ENCODE results near the gene HPD. TPM values are rescaled to one million over a fixed set of nuclear protein-coding genes. Genes with fewer than 3 reads are reported as not detected.
A peak's percentile ranks its signal among the peaks of the same experiment; 100 is the strongest.
"Not testable (repeated sequence)": the region's sequence is repeated elsewhere in the genome, so short reads cannot be mapped to it uniquely, and the experiment has no call there.

HPD gene
- total and polyA plus RNA-seq, 2 of the 4 experiments (the other 2 are of a cell fraction): 0.15 to 0.18 TPM

GRCh38 chr12:121885129-121885528, 26.5 kb upstream of the HPD start:
- POLR2A ChIA-PET (ENCODE audit: unreplicated experiment): interaction anchor here (0.7 kb wide), 1 partner anchor 85 kb away, joined by 7 read pairs; no protein-coding TSS in a partner anchor
- H3K4me2 ChIP-seq (ENCODE audit: low read depth, low read length); H2BK120ac ChIP-seq (ENCODE audit: low read depth, low read length); H4K20me1 ChIP-seq (ENCODE audit: insufficient read depth, low read length); H2BK20ac ChIP-seq (ENCODE audit: low read depth, low read length); H2AK9ac ChIP-seq (replicated peaks; ENCODE audit: low read depth, low read length, poor library complexity); H3K4me3 ChIP-seq (ENCODE audit: insufficient read depth, low read depth, low read length); H4K91ac ChIP-seq (ENCODE audit: insufficient read depth, low read depth, low read length); BruUV-seq (replicated peaks); CTCF ChIA-PET; H2AK5ac ChIP-seq (ENCODE audit: low read depth, low read length); H3K56ac ChIP-seq (ENCODE audit: extremely low read depth, insufficient read depth, low read length); H3K27me3 ChIP-seq (ENCODE audit: control insufficient read depth, insufficient read depth, low read length); H3K18ac ChIP-seq (ENCODE audit: low read depth, low read length); H3K27ac ChIP-seq (ENCODE audit: insufficient read depth, low read length); H2BK5ac ChIP-seq (ENCODE audit: low read depth, low read length, poor library complexity, severe bottlenecking); H4K5ac ChIP-seq (ENCODE audit: low read depth, low read length); H3K14ac ChIP-seq (replicated peaks; ENCODE audit: low read depth, low read length); H3K23ac ChIP-seq (ENCODE audit: low read depth, low read length); H3K9me1 ChIP-seq (ENCODE audit: insufficient read depth, low read length); H3K4me1 ChIP-seq (ENCODE audit: control insufficient read depth, insufficient read depth, low read length); H3K4ac ChIP-seq (ENCODE audit: low read depth, low read length); H3K9ac ChIP-seq (ENCODE audit: low read depth, low read length); ATAC-seq (ENCODE audit: low read depth); H3K9me3 ChIP-seq (ENCODE audit: control insufficient read depth, insufficient read depth, low read length); dilution Hi-C loops (cut with HindIII; ENCODE audit: low sequenced_read_pairs, unreplicated experiment); H2BK15ac ChIP-seq (ENCODE audit: low read depth, low read length); H3K36me3 ChIP-seq (ENCODE audit: control insufficient read depth, insufficient read depth, low read length); H2AFZ ChIP-seq (replicated peaks; ENCODE audit: low read length, poor library complexity): not testable (repeated sequence)
- TF ChIP-seq FOS (IDR thresholded peaks at IDR 0.05; ENCODE audit: low read depth, low read length): peak; percentile 42; the same call in 1 of the 2 replicates
- in situ Hi-C loops (cut with MboI; ENCODE audit: low sequenced_read_pairs) (loop anchor here (5.0 kb wide), 1 partner anchor 188 kb away; no protein-coding TSS in a partner anchor), intact Hi-C loops (cut with micrococcal nuclease) (loop anchor here (5.0 kb wide), 1 partner anchor 188 kb away; no protein-coding TSS in a partner anchor)
- 80% methylated on average over 1 of the region's 11 CpGs; no CpG with 5 or more reads in 1 of the 2 experiments for WGBS, 2 experiments (ENCODE audit: extremely low coverage in 2 of 2, insufficient read length in 1 of 2)
- Histone ChIP-seq H3K79me1 (ENCODE audit: low read depth in 1 of 2, low read length in 2 of 2) (peaks cover 7 to 16% of the 10 kb centered on the region in 2 experiments; a peak in 2 of 4 replicates), H4K8ac (ENCODE audit: low read depth in 2 of 2, low read length in 2 of 2) (0 out of 4 replicates have a peak overlapping the region, but pooled peaks of 1 of the 2 experiments have one; percentile 25)
- DNase-seq: peak; percentile 71
